H9 (cell line): ENCODE data around the gene TMEM198. TPM values are rescaled to one million over a fixed set of nuclear protein-coding genes. Genes with fewer than 3 reads are reported as not detected.

Source experiments
- DNase-seq: peaks from one replicate; pipeline ENCODE4 v3.0.0-alpha.2; 2017
- H2AFZ ChIP-seq: one replicate; pipeline ENCODE4 v1.6.1; 2013; ENCODE audit warnings: mild to moderate bottlenecking, low read length, control low read depth, moderate library complexity
- H2AK5ac ChIP-seq: 2 replicates; pipeline ENCODE4 v1.6.1; 2013; ENCODE audit warnings: low read length, control low read depth, mixed read lengths; ENCODE audit not compliant: insufficient read length
- H2BK120ac ChIP-seq: one replicate; pipeline ENCODE4 v1.6.1; 2013; ENCODE audit warnings: low read depth, mild to moderate bottlenecking, low read length, control low read depth, inconsistent platforms; ENCODE audit not compliant: poor library complexity, severe bottlenecking
- H2BK12ac ChIP-seq: 2 replicates; pipeline ENCODE4 v1.6.1; 2013; ENCODE audit warnings: low read length, control low read depth, mixed read lengths, low read depth; ENCODE audit not compliant: insufficient read length
- H2BK15ac ChIP-seq: 2 replicates; pipeline ENCODE4 v1.6.1; 2013; ENCODE audit warnings: low read depth, low read length, control low read depth
- H2BK20ac ChIP-seq: one replicate; pipeline ENCODE4 v1.6.1; 2013; ENCODE audit warnings: low read depth, mild to moderate bottlenecking, low read length, control low read depth, inconsistent platforms; ENCODE audit not compliant: poor library complexity, severe bottlenecking
- H2BK5ac ChIP-seq: 2 replicates; pipeline ENCODE4 v1.6.1; 2013; ENCODE audit warnings: low read length, control low read depth, mixed read lengths; ENCODE audit not compliant: insufficient read length
- H3K14ac ChIP-seq: 2 replicates; pipeline ENCODE4 v1.6.1; 2013; ENCODE audit warnings: low read length, control low read depth; ENCODE audit not compliant: insufficient read depth
- H3K18ac ChIP-seq: 2 replicates; pipeline ENCODE4 v1.6.1; 2013; ENCODE audit warnings: low read depth, mild to moderate bottlenecking, mixed read lengths, low read length, control low read depth; ENCODE audit not compliant: insufficient read length
- H3K23ac ChIP-seq: 2 replicates; pipeline ENCODE4 v1.6.1; 2013; ENCODE audit warnings: low read length, control low read depth, mixed read lengths, low read depth; ENCODE audit not compliant: insufficient read length
- H3K23me2 ChIP-seq: 2 replicates; pipeline ENCODE4 v1.6.1; 2013; ENCODE audit warnings: low read depth, mild to moderate bottlenecking, mixed read lengths, low read length, control low read depth; ENCODE audit not compliant: insufficient read length, poor library complexity, severe bottlenecking
- H3K27ac ChIP-seq: 2 replicates; pipeline ENCODE4 v1.5.1; 2013; ENCODE audit warnings: low read length, control low read depth, mixed read lengths, low read depth; ENCODE audit not compliant: insufficient read length
- H3K27me3 ChIP-seq: 2 replicates; pipeline ENCODE4 v1.6.1; 2013; ENCODE audit warnings: low read length, control low read depth, inconsistent platforms; ENCODE audit not compliant: insufficient read depth
- H3K4ac ChIP-seq: 2 replicates; pipeline ENCODE4 v1.6.1; 2013; ENCODE audit warnings: low read depth, mild to moderate bottlenecking, control low read depth, inconsistent platforms, low read length, moderate library complexity
- H3K4me1 ChIP-seq: 2 replicates; pipeline ENCODE4 v1.6.1; 2013; ENCODE audit warnings: low read length, control low read depth, inconsistent platforms; ENCODE audit not compliant: insufficient read depth
- H3K4me2 ChIP-seq: 2 replicates; pipeline ENCODE4 v1.6.1; 2013; ENCODE audit warnings: low read length, control low read depth, mixed read lengths; ENCODE audit not compliant: insufficient read length, insufficient read depth
- H3K56ac ChIP-seq: 2 replicates; pipeline ENCODE4 v1.6.1; 2013; ENCODE audit warnings: low read depth, mild to moderate bottlenecking, mixed read lengths, low read length, control low read depth; ENCODE audit not compliant: insufficient read length
- H3K79me1 ChIP-seq: 2 replicates; pipeline ENCODE4 v1.6.1; 2013; ENCODE audit warnings: low read depth, mild to moderate bottlenecking, moderate library complexity, low read length, control low read depth, inconsistent platforms; ENCODE audit not compliant: insufficient read depth, poor library complexity, severe bottlenecking
- H3K79me2 ChIP-seq: 2 replicates; pipeline ENCODE4 v1.6.1; 2013; ENCODE audit warnings: low read length, control low read depth, inconsistent platforms; ENCODE audit not compliant: insufficient read depth
- H3K9ac ChIP-seq: 2 replicates; pipeline ENCODE4 v1.6.1; 2013; ENCODE audit warnings: low read length, control low read depth, mixed read lengths; ENCODE audit not compliant: insufficient read length; ENCODE audit errors: extremely low read depth
- H3K9me3 ChIP-seq: one replicate; pipeline ENCODE4 v1.6.1; 2013; ENCODE audit warnings: low read depth, low read length, inconsistent platforms; ENCODE audit not compliant: control insufficient read depth
- H3T11ph ChIP-seq: one replicate; pipeline ENCODE4 v1.6.1; 2013; ENCODE audit warnings: mild to moderate bottlenecking, low read length, control low read depth, inconsistent platforms
- H4K20me1 ChIP-seq: one replicate; pipeline ENCODE4 v1.6.1; 2013; ENCODE audit not compliant: control insufficient read depth, insufficient read length, insufficient read depth
- H4K5ac ChIP-seq: 2 replicates; pipeline ENCODE4 v1.6.1; 2013; ENCODE audit warnings: low read depth, mild to moderate bottlenecking, mixed read lengths, low read length, control low read depth; ENCODE audit not compliant: insufficient read length
- H4K8ac ChIP-seq: replicated peaks from 2 replicates; pipeline ENCODE4 v1.6.1; 2013; ENCODE audit warnings: low read length, control low read depth, mixed read lengths, low read depth; ENCODE audit not compliant: insufficient read length
- H4K91ac ChIP-seq: 2 replicates; pipeline ENCODE4 v1.6.1; 2013; ENCODE audit warnings: low read depth, mild to moderate bottlenecking, moderate library complexity, mixed read lengths, low read length, control low read depth; ENCODE audit not compliant: insufficient read length
- H3K27ac Mint-ChIP-seq, 3 experiments: 2 replicates in 2 of 3; 3 replicates in 1 of 3; pipeline ENCODE4 v1.8.0; 2020 to 2021; ENCODE audit warnings: mixed read lengths in 3 of 3, mild to moderate bottlenecking in 1 of 3, moderate library complexity in 1 of 3
- H3K27me3 Mint-ChIP-seq: 2 replicates; pipeline ENCODE4 v1.8.0; 2021; ENCODE audit warnings: low read depth, mild to moderate bottlenecking, moderate library complexity, mixed read lengths
- H3K36me3 Mint-ChIP-seq, 3 experiments: 2 replicates in 2 of 3; 3 replicates in 1 of 3; pipeline ENCODE4 v1.8.0; 2020 to 2021; ENCODE audit warnings: low read depth in 3 of 3, mixed read lengths in 3 of 3; ENCODE audit not compliant: insufficient read depth in 1 of 3
- H3K4me1 Mint-ChIP-seq, 2 experiments: 2 replicates each; pipeline ENCODE4 v1.8.0; 2020; ENCODE audit warnings: mixed read lengths in 2 of 2
- H3K4me3 Mint-ChIP-seq, 2 experiments: 2 replicates in 1 of 2; 3 replicates in 1 of 2; pipeline ENCODE4 v1.8.0; 2020 to 2021; ENCODE audit warnings: mild to moderate bottlenecking in 2 of 2, mixed read lengths in 2 of 2, moderate library complexity in 1 of 2
- H3K9me3 Mint-ChIP-seq, 2 experiments: 2 replicates in 1 of 2; 3 replicates in 1 of 2; pipeline ENCODE4 v1.8.0; 2020; ENCODE audit warnings: mild to moderate bottlenecking in 2 of 2, mixed read lengths in 2 of 2, moderate library complexity in 1 of 2
- WGBS: extraction: QIAGEN DNeasy Blood & Tissue Kit; methylation state at CpG from one replicate; pipeline ENCODE4 v1.1.7; 2013; ENCODE audit warnings: missing lambda C conversion rate, low lambda C conversion rate, mixed read lengths; ENCODE audit not compliant: insufficient read length; ENCODE audit errors: extremely low coverage; 5-methylcytosine and 5-hydroxymethylcytosine counted together
- total RNA-seq: library from RNA; stranded (reverse); gene quantifications from 2 replicates; pipeline ENCODE4 v1.2.1, GENCODE V29; 2021
- TF ChIP-seq, protein P1 (sequence below): fragments of 200-600 bp; sonication (generic); conservative IDR thresholded peaks from 3 replicates; pipeline ENCODE4 v1.8.0; 2021; ENCODE audit warnings: antibody characterized with exemption, mild to moderate bottlenecking

The TMEM198 gene
- total RNA-seq, 1 experiment from 2014 or later, result 7.7 TPM

DNA sequence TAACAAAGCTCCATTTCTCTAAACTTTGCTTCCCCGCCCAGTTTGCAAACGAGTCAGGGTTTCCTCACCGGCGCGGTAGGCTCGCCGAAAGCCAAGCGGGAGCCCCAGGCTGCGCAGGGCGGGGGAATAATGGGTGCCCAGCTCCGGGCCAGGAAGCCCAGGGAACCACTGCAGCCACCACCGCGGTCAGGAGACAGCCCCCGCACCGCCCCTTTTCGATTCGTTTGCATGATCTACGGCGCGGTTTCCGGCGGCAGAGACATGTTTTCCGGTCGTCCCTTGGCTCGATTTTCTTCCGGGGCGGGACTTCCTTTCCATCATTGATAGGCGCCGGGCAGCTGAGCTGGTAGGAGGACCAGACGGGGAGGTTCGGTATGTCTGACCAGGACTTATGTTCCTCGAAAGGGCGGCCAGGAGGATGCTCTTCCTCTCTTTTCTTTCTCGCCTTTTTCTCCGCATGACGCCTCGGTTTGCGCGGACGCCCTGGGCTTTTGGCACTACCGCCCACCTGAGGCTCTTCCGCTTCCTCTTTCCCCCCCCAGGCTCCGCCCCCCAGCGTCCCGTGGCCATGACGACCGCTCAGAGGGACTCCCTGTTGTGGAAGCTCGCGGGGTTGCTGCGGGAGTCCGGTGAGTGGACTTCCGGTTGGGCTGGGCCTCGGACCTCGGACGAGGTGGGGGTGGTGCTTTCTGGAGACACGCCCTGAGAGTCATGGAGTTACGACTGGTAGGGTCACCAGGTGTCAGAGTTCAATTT, 53.9 kb downstream of the TMEM198 start, which contains the start of gene STK11IP:
Gene STK11IP (plus strand): TSS at position 306 of the 756 bp plus-strand sequence. CDS start 263 bp downstream, at position 569.
- H2BK120ac ChIP-seq, result peak within 1 kb of the TSS; percentile 70
- no peak within 1 kb of the TSS for H2AK5ac ChIP-seq
- peak within 1 kb of the TSS; percentile 98 for H3K27ac ChIP-seq
- no peaks in the 10 kb centered on the region for H4K20me1 ChIP-seq
- no peak within 1 kb of the TSS for H2BK15ac ChIP-seq
- H4K5ac ChIP-seq, result peak within 1 kb of the TSS; percentile 36
- peak within 1 kb of the TSS; percentile 76 for H2BK5ac ChIP-seq
- H3K27me3 ChIP-seq, result no peaks in the 10 kb centered on the region
- Mint-ChIP-seq H3K4me1 (peaks cover 28% of the 10 kb centered on the region in 2 experiments), H3K9me3 (no peaks in the 10 kb centered on the region), H3K27me3 (peaks cover 2% of the 10 kb centered on the region; the same call in 1 of the 2 replicates), H3K4me3 (peak within 1 kb of the TSS; percentile 92 to 94), H3K36me3 (peaks cover 2 to 15% (median 13%) of the 10 kb centered on the region in 3 experiments; a peak in 5 of 7 replicates), H3K27ac (peak within 1 kb of the TSS; percentile 96 to 99 (median 98))
- TF ChIP-seq, protein P1, sequence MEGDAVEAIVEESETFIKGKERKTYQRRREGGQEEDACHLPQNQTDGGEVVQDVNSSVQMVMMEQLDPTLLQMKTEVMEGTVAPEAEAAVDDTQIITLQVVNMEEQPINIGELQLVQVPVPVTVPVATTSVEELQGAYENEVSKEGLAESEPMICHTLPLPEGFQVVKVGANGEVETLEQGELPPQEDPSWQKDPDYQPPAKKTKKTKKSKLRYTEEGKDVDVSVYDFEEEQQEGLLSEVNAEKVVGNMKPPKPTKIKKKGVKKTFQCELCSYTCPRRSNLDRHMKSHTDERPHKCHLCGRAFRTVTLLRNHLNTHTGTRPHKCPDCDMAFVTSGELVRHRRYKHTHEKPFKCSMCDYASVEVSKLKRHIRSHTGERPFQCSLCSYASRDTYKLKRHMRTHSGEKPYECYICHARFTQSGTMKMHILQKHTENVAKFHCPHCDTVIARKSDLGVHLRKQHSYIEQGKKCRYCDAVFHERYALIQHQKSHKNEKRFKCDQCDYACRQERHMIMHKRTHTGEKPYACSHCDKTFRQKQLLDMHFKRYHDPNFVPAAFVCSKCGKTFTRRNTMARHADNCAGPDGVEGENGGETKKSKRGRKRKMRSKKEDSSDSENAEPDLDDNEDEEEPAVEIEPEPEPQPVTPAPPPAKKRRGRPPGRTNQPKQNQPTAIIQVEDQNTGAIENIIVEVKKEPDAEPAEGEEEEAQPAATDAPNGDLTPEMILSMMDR, result no peak
- peak within 1 kb of the TSS; percentile 94 for H2BK12ac ChIP-seq
- no peak within 1 kb of the TSS for H4K8ac ChIP-seq
- peaks cover 6% of the 10 kb centered on the region for H3K23me2 ChIP-seq
- peak within 1 kb of the TSS; percentile 84 for H2AFZ ChIP-seq
- peak within 1 kb of the TSS; percentile 85 for H3K18ac ChIP-seq
- no peak within 1 kb of the TSS; the same call in 1 of the 2 replicates for H3K4ac ChIP-seq
- H3K9me3 ChIP-seq, result no peaks in the 10 kb centered on the region
- no CpG with 5 or more reads among the region's 57 CpGs for WGBS
- peak; percentile 98 for DNase-seq
- H2BK20ac ChIP-seq, result no peak within 1 kb of the TSS
- peak within 1 kb of the TSS; percentile 83; the same call in 1 of the 2 replicates for H3K14ac ChIP-seq
- H3K23ac ChIP-seq, result no peak within 1 kb of the TSS
- no peak within 1 kb of the TSS for H3T11ph ChIP-seq
- H3K4me1 ChIP-seq, result peaks cover 3% of the 10 kb centered on the region; the same call in 1 of the 2 replicates
- H3K9ac ChIP-seq, result peak within 1 kb of the TSS; percentile 80
- no peaks in the 10 kb centered on the region for H3K79me2 ChIP-seq
- no peak within 1 kb of the TSS for H4K91ac ChIP-seq
- H3K4me2 ChIP-seq, result peak within 1 kb of the TSS; percentile 76
- H3K79me1 ChIP-seq, result no peaks in the 10 kb centered on the region
- H3K56ac ChIP-seq, result no peak within 1 kb of the TSS
